ENCODE measurements around the gene ZNF124.

The ZNF124 gene

DNA sequence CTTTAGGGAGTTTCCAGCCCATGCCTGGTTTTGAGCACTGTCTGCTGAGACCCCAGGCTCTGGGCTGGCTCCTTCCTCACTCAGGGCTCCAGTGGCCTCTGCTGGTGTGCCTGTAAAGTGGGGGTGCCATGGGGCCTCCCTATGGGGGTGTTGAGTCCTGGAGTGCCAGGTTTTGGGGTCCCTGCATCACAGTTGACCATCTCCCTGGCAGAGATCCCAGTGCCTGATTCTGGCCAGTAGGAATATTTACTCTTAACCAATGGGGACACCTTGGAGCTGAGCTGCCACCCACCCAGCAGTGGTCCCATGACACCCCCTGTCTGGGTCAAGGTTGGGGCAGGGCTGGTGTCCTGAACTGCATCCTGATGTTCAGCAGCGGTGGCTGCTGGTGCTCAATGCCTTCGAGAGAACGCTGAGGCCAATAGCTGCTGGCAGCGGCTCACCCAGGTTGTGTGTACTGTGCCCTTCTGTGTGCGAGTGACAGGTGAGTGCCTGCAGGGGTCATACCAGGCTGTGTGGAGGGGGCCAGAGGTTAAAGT, 58.0 kb downstream of the ZNF124 start:
- in situ Hi-C loops (cut with MboI; ENCODE audit: low sequenced_read_pairs) = no loop called here

- in situ Hi-C loops (cut with MboI; ENCODE audit: low sequenced_read_pairs) = no loop called here
Observed at GRCh38 chr1:247113094-247113497, 58.7 kb downstream of the ZNF124 start.

GRCh38 chr1:247112479-247112781, 59.4 kb downstream of the ZNF124 start:
- in situ Hi-C loops (cut with MboI; ENCODE audit: low sequenced_read_pairs) = no loop called here

- in situ Hi-C loops (cut with MboI; ENCODE audit: low sequenced_read_pairs) = no loop called here
Observed at GRCh38 chr1:247111700-247112478, 59.9 kb downstream of the ZNF124 start.

DNA sequence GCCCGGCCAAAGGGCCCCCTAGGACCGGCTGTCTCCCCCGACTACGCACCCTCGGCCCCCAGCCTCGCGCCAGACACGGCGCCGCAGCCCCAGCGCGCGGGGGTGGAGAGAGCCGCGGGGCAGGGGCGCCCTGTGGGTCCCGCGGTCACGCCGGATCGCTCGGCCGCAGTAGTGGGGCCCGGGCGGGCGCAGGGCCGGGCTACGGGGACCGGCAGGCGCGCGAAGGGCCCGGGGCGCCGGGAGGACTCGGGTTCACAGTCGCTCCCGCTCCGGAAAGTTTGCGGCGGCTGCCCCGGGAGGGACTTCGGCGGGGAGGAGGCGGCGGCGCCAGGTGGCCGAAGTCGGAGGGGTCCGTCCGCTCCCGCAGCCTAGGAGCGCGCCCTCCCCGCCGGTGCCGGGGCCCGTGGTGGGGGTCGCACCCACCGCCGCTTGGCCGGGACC, 60.5 kb downstream of the ZNF124 start:
- in situ Hi-C loops (cut with MboI; ENCODE audit: low sequenced_read_pairs) = no loop called here

DNA sequence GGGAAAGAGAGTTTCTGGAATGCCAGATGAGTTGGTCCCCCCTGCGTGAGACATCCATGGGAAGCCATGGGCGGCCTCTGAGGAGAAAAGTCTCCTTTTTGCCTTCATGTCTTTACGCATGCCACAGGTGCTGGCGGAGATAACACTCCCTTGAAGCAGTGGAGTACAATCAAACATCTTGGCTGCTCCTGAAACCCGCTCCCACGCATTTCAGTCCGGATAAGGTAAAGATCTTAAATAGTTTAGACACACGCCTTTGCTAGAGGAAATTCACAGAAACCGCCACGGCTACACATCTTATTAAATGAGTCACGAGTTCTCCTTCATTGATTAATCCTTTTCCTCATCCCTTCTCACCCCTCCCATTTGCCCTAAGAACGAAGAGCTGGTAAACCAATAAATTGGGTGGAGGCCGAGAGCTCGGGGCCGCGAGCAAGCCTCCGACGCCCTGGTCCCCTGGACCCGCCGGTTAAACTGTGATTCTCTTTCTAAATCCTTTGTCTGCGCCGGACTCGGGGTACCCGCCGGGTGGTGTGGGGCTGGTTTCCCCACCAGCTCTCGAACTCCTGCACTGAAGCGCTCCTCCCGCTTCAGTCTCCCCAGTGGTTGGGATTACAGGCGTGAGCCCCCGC, 61.1 kb downstream of the ZNF124 start:
- in situ Hi-C loops (cut with MboI; ENCODE audit: low sequenced_read_pairs) = no loop called here

- in situ Hi-C loops (cut with MboI; ENCODE audit: low sequenced_read_pairs) = no loop called here
Observed at GRCh38 chr1:247107694-247108093, 64.1 kb downstream of the ZNF124 start.

DNA sequence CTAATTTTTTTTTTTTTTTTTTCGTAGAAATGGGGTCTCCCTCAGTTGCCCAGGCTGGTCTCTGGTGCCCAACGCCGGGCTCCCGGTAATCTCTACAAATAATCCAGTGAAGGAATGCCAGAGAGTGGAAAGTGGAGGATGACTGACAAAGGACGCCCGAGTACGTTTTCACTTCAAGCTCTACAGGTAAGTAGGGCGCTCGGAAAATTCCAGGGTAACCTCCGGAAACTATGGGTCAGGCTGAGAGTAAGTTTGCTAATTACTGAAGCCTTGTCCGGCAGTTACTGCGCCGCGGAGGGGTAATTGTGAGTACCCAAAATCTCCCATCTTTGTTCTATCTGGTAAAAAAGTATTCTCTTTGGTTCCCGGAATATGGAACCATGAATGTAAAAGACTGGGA, 65.9 kb downstream of the ZNF124 start:
- in situ Hi-C loops (cut with MboI; ENCODE audit: low sequenced_read_pairs) = no loop called here
